ENCODE measurements around the gene NUDT2.
"Not testable (repeated sequence)": the region's sequence is repeated elsewhere in the genome, so short reads cannot be mapped to it uniquely, and the experiment has no call there.

Gene NUDT2

DNA sequence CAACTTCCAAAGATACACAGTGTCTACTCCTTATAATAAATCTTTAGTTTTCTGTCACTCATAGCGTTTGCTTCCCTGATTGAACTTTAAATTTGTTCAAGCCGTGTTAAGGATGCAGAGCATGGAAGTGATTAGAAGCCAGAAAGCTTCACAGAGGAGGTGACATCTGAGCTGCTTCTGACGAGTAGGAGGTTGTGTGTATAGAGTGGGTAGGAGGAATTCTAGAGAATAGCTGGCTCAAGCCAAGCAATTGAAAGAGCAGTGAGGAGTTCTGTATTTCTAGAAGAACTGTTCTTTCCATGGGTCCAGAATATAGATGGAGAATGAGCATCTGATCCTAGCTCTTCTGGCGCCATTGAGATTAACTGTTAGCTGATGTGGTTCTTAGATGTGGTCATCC, 6.0 kb downstream of the NUDT2 start:
- no peak for DNase-seq

DNA sequence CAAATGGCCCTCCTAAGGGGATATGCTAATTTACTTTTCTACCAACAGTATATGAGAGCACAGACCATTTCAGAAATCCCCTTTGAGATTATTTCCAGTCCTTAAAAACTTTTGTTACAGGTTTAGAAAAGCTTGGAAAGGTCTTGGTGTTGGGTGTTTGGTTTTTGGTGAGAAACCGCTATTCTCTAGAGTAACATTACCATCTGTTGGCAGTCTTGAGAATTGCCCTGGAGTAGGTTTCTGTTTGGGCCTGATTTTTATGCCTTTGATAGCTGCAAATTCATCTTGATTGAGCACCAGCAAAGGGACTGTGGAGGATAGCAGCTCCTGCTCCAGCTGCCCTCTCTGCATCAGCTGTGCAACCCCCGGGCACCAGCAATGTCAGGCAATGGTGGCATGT, 8.0 kb downstream of the NUDT2 start:
- DNase-seq: no peak

DNA sequence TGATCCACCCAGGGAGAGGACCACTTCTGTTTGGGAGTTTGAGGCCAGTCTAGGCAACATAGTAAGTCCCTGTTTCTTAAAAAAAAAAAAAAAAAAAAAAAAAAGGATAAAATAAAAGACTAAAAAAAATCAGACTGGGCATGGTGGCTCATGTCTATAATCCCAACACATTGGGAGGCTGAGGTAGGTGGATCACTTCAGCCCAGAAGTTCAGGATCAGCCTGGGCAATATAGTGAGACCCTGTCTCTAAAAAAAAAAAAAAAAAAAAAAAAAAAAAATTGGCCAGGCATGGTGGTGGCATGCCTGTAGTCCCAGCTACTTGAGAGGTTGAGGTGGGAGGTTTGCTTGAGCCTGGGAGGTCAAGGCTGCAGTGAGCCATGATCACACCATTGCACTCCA, 8.7 kb downstream of the NUDT2 start:
- DNase-seq: not testable (repeated sequence)

DNA sequence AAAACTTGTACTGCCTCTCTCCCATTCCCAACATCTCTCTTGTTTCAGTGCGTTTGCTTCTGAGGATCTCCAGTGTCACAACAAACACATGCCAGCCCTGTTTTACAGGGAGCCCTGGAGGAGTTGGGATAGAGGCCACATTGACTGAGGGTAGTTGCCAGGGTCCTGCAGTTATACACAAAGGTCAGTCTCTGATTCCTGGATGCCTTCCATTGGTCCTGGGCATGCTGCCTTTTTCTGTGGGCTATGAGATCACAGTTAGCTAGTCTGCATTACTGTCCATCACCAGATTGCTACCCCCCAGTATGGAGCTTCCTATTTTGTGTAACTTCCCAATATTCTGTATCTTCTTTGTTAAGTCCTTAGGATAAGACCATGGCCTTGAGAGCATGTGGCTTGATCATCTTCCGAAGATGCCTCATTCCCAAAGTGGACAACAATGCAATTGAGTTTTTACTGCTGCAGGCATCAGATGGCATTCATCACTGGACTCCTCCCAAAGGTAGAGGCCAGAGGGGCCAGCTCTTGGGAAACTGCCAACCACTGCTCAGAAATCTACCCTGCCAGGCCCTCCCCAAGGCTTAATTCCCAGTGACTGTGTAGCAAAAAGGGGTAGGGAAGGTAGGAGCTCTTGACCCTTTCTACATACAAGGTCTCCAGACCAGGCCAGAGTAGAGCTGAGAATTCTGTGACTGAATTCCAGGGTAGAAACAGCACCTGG, 9.5 kb downstream of the NUDT2 start:
- no peak for DNase-seq

DNA sequence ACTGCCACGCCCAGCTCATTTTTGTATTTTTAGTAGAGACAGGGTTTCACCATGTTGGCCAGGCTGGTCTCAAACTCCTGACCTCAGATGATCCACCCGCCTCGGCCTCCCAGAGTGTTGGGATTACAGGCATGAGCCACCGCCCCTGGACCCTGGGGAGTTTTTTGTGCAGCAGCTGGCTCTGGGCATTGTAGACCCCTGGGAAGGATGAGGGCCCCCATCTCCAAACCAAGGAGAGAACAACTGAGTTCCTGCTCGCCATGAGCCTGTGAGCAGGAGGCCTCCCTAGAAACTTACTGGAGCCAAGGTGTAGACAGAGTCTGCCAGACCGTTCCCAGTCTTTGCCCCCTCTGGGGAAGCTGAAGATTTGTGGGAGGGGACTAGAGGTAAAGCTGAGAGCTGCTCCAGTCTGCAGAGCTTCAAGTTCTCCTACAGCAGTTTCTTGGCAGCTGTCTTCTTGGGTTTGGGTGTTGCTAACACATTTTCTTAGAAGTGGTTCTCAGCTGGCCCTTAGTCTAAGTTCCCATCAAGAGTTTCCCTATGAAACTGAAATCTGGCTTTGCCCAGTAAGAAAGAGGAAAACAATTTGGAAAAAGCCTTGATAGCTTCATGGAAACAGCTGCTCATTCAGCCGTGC, 12.4 kb downstream of the NUDT2 start:
- DNase-seq: no peak

DNA sequence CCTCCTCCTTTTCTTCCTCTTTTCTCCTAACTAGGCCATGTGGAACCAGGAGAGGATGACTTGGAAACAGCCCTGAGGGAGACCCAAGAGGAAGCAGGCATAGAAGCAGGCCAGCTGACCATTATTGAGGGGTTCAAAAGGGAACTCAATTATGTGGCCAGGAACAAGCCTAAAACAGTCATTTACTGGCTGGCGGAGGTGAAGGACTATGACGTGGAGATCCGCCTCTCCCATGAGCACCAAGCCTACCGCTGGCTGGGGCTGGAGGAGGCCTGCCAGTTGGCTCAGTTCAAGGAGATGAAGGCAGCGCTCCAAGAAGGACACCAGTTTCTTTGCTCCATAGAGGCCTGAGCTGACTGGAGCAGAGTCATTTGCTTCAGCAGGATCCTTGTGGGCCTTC, 13.7 kb downstream of the NUDT2 start:
- DNase-seq: peak in 2 of 3 donors; percentile 23 to 34

GRCh38 chr9:34343605-34344004, 14.2 kb downstream of the NUDT2 start:
- DNase-seq: no peak

GRCh38 chr9:34346873-34347799, 17.8 kb downstream of the NUDT2 start:
- no peak for DNase-seq

GRCh38 chr9:34347800-34348158, 18.4 kb downstream of the NUDT2 start:
- no peak for DNase-seq

DNA sequence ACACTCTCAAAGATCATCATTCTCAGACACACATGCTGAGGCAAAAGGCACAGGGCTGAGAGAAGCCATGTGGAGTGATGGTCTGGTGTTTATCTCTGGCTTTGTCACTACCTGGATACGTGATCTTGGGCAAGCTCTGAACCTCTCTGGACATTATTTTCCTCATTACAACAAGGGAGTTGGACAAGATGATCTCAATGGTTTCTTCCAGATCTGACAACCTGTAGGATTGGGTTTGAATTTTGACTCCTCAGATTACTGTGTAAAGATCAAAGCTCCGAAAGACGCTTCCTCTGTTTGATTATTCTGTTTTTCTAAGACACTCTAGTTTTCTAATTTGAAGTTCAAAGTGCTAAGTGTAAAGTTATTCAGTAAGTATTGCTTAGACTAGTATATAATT, 20.0 kb downstream of the NUDT2 start:
- no peak for DNase-seq

DNA sequence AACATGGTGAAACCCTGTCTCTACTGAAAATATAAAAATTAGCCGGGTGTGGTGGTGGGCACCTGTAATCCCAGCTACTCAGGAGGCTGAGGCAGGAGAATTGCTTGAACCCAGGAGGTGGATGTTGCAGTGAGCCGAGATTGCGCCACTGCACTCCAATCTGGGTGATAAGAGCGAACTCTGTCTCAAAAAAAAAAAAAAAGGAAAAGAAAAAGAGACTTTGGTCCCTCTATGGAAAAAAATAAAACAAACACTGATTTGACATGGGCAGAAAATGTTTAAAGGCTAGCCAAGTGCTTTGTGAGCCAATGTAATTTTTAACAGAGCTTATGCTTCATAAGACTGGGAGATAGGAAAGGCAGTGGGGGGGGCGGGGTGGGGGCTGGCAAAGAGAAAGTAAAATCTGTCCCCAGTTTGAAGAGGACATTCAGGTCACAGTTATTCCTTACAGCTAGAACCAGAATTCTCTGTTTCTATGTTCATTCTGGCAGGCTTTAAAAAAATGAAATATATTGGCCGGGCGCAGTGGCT, 22.8 kb downstream of the NUDT2 start:
- DNase-seq: not testable (repeated sequence)

GRCh38 chr9:34352957-34353356, 23.6 kb downstream of the NUDT2 start:
- DNase-seq: not testable (repeated sequence)

GRCh38 chr9:34362614-34363214, 33.3 kb downstream of the NUDT2 start:
- no peak for DNase-seq

- no peak for DNase-seq
These were observed 34.4 kb downstream of the NUDT2 start for GRCh38 chr9:34363619-34364351.

- DNase-seq: no peak
These were observed 35.9 kb downstream of the NUDT2 start for GRCh38 chr9:34365282-34365681.

DNA sequence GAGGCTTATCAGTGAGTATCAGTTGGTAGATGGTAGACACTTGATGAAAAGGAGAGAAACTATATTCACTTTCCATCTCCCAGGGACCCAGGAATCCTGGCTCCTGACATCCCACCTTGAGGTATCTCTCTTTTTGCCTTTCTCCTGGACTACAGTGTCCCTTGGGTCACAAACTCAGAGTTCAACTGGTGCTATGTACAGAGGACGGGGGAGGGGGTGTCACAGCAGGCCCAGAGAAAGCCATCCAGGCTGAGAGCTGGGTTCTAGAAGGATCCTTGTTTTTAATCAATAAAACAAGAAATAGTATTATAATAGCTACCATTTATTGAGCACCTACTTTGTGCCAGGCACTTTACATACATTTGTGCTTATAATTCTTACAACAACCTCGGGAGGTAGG, 37.0 kb downstream of the NUDT2 start:
- DNase-seq: no peak

- not testable (repeated sequence) for DNase-seq
These were observed 38.5 kb downstream of the NUDT2 start for GRCh38 chr9:34367751-34368410.

DNA sequence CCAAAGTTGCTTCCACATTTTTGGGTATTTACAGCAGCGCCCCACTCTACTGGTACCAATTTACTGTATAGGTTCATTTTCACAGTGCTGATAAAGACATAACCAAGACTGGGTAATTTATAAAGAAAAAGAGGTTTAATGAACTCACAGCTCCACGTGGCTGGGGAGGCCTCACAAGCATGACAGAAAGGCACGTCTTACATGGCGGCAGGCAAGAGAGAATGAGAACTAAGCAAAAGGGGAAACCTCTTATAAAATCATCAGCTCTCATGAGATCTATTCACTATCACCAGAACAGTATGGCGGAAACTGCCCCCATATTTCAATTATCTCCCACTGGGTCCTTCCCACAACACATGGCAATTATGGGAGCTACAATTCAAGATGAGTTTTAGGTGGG, 39.4 kb downstream of the NUDT2 start:
- not testable (repeated sequence) for DNase-seq

DNA sequence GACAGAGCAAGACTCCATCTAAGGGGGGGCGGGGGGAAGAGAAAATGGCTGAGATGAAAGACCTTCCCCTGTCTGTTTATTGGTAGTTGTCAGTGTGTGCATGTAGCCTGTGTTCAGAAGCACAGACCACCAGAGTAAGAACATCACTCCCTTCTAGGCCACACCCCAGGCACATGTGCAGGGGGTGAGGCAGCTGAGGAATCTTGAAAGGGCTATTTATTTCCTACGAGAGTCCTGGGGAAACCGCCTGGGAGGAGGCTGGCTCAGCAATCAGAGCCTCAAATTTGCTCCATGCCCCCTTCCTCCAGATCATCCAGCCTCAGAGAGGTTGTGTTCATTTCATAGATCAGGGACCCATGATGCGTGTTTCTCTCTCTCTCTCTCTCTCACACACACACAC, 40.3 kb downstream of the NUDT2 start:
- no peak for DNase-seq

- DNase-seq: no peak
These were observed 41.1 kb downstream of the NUDT2 start for GRCh38 chr9:34370335-34370969.
